IgD-negative memory B cell (primary cell): Measurements from ENCODE around the gene GGT7. TPM values are rescaled to one million over a fixed set of nuclear protein-coding genes. Genes with fewer than 3 reads are reported as not detected.

Experiments used
- H3K27ac Mint-ChIP-seq, 3 donors: one replicate each; pipeline ENCODE4 v1.8.0; 2020 to 2022; ENCODE audit warnings: mild to moderate bottlenecking in 3 of 3, mixed read lengths in 3 of 3, moderate library complexity in 1 of 3
- H3K27me3 Mint-ChIP-seq: one replicate; pipeline ENCODE4 v1.8.0; 2021; ENCODE audit warnings: mixed read lengths
- H3K36me3 Mint-ChIP-seq: one replicate; pipeline ENCODE4 v1.8.0; 2020; ENCODE audit warnings: mild to moderate bottlenecking, mixed read lengths
- H3K4me1 Mint-ChIP-seq, 3 donors: one replicate each; pipeline ENCODE4 v1.8.0; 2020 to 2022; ENCODE audit warnings: mixed read lengths in 3 of 3, mild to moderate bottlenecking in 1 of 3
- H3K4me3 Mint-ChIP-seq, 4 donors: one replicate each; pipeline ENCODE4 v1.8.0; 2020 to 2022; ENCODE audit warnings: mild to moderate bottlenecking in 4 of 4, mixed read lengths in 4 of 4, moderate library complexity in 3 of 4
- H3K9me3 Mint-ChIP-seq, 3 donors: one replicate each; pipeline ENCODE4 v1.8.0; 2020 to 2021; ENCODE audit warnings: mixed read lengths in 3 of 3, mild to moderate bottlenecking in 1 of 3
- polyA plus RNA-seq: library from polyadenylated mRNA; unstranded; fragments of 300-500 nt; fragmentation: Illumina TruSeq; gene quantifications from one replicate; pipeline ENCODE4 v1.2.3, GENCODE V29; 2021

Gene GGT7
- polyA plus RNA-seq, 1 donor from 2014 or later, result 1.1 TPM

DNA sequence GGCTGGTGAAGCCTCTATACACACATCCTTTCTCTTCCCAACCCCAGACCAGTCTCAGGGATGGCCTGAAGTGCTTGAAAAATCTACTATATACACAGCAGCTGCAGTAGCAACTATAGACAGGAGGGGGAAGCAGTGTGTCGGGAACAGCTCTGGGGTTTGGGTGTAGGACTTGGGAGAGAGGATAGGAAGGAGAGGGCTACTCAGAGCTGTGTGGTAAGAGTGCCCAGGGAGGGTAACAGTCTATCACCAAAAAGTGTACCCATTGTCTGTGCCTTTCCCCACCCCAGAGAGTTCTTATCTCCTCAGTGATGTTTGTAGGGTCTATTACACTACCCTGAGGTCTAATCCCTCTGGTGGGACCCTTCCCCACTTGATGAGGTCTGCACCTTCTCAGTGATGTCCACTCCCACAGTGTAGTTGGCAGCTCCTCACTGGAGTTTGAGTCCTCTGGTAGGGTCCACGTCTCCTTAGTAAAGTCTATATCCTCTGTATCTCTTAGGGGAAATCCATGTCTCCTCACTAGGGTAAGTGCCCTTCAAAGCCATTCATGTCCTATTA lies 1.5 kb upstream of the GGT7 start:
- Mint-ChIP-seq H3K9me3 (no peaks in the 10 kb centered on the region), H3K27me3 (peaks cover 8% of the 10 kb centered on the region), H3K27ac (peak overlapping the region in 1 of 3 donors; percentile 72), H3K4me3 (peak overlapping the region; percentile 72 to 90 (median 84)), H3K36me3 (no peaks in the 10 kb centered on the region), H3K4me1 (peaks cover 13 to 41% (median 37%) of the 10 kb centered on the region in 3 donors)

DNA sequence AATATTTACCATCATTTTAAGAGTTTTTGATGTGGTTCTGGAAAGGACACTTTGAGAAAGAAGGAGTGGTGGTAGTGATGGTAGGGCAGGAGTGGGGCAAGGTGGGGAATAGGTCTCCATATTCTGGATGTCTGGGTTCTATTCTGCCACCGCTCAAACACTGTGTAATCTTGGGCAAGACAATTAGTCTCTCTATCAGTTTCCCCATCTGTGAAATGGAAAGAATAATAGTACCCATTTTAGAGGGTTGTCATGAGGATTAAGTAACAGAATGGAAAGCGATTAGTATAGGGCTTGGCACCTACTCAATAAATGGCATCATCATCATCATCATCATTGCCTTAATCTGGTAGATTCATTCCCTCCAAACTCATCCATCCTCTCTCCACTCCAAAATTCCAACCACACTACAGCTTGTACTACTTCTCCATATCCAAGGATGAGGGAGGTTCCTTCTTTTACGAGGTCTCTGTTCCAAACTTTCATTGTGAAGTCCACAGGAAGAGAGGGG lies 982 bp upstream of the GGT7 start:
- Mint-ChIP-seq H3K4me3 (peak overlapping the region; percentile 76 to 90 (median 84)), H3K9me3 (no peaks in the 10 kb centered on the region), H3K27ac (peak overlapping the region in 1 of 3 donors; percentile 72), H3K36me3 (no peaks in the 10 kb centered on the region), H3K27me3 (peaks cover 7% of the 10 kb centered on the region), H3K4me1 (peaks cover 13 to 41% (median 37%) of the 10 kb centered on the region in 3 donors)

DNA sequence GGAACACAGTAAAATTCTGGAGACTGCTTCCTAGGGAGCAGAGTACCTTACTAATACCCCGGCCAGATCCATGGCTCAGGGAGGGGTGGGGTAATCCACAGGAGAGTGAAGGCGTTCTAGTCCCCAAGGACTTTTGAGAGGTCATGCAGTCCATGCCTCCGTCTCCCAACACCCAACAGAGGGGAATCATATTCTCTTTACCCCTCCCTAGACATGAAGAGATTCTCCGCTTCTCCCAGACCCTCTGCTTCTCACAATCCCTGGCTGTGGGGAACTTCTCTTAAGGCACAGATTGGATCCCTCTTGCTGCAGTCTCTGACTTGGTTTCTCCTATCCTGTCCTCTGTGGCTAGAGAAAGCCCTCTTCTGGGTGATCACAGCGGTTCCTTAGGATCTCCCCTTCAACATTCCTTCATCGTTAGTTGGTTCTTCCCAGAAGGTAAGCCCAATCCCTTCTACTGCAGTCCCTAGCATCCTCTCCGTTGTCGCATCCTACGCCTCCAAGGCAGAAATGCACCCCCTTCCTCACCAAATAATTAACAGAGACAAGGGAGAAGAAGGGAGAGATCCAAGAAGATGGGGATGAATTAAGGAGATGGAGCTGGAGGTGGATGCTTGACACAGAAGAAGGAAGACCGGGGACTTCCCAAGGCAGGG lies 562 bp downstream of the GGT7 start:
- peak overlapping the region; percentile 59 to 90 (median 80) for H3K4me3 Mint-ChIP-seq
- peaks cover 3% of the 10 kb centered on the region for H3K27me3 Mint-ChIP-seq
- peak overlapping the region in 1 of 3 donors; percentile 78 for H3K27ac Mint-ChIP-seq
- peaks cover 13 to 38% (median 34%) of the 10 kb centered on the region in 3 donors for H3K4me1 Mint-ChIP-seq
- H3K9me3 Mint-ChIP-seq, result no peaks in the 10 kb centered on the region
- no peaks in the 10 kb centered on the region for H3K36me3 Mint-ChIP-seq

DNA sequence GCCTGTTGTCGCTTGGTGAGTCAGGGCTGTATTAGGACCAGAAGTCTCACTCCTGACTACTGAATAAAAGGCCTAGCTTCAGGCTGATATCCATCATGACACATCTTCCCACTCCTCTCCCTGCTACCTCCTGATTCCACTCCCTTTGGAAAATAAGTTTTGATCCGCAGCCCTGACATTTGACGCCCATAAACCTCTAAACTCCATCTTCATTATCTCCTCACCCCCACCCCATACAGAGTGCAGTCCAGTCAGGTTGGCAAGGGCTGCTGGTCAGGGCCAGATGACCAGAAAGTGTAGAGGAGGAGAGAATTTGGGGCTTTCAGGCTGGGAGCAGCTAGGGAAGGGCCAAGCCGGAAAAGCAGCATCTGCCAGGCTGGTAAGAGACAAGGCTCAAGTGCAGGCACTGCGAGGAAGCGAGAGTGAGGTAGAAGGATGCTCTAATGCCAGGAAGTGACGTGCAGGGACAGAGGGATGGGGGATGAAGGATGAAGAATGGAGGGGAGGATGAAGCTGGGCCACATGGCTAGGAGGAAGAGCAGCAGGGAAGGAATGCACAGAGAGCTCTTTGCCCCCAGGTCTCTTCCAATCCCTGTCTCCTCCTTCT lies 1.2 kb downstream of the GGT7 start:
- Mint-ChIP-seq H3K9me3 (no peaks in the 10 kb centered on the region), H3K4me1 (peaks cover 13 to 35% (median 30%) of the 10 kb centered on the region in 3 donors), H3K36me3 (no peaks in the 10 kb centered on the region), H3K27ac (peak overlapping the region in 1 of 3 donors; percentile 78), H3K27me3 (no peaks in the 10 kb centered on the region), H3K4me3 (peak overlapping the region; percentile 29 to 90 (median 55))

DNA sequence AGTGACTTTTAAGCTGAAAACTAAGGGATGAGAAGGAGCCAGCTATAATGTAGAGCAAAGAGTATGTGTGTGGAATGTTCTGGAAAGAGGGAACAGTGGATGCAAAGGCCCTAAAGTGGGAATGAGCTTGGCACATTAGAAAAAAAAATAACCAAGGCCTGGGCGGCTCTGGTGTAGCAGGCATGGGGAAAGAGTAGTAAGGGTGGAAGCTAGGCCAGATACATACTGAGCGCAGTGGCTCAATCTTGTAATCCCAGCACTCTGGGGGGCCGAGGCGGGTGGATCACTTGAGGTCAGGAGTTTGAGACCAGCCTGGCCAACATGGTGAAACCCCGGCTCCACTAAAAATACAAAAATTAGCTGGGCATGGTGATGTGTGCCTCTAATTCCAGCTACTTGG lies 8.4 kb downstream of the GGT7 start:
- H3K27me3 Mint-ChIP-seq, result no peaks in the 10 kb centered on the region
- no peak overlapping the region for H3K27ac Mint-ChIP-seq
- H3K4me1 Mint-ChIP-seq, result peaks cover 0 to 3% (median 0%) of the 10 kb centered on the region in 3 donors

DNA sequence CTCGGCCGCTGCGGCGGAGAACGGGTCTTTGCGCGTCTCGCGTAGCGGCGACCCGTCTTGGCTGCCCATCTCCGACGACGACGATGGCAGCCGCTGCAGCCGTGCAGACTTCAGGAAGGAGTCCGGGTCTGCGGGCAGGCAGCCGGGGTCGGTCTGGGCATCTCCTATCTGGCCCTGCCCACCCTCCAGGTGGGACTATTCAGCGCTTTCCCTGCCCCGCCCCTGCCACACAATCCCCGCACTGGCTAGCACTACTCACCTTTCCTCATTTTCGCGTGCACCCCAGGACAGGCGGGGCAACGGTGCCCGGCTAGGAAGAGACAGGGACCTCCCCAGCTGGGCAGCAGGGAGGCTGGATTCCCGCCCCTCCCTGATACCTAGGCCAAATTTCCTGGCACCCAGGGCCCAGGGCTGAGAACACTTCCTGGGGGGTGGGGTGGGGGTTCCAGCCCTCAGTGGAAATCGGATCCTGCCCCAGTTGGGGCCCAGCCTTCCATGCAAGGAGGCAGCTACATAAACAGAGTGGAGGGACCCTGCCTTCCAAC lies 9.2 kb downstream of the GGT7 start:
- Mint-ChIP-seq H3K4me1 (peaks cover 0 to 3% (median 0%) of the 10 kb centered on the region in 3 donors), H3K27ac (no peak overlapping the region), H3K4me3 (no peak overlapping the region), H3K9me3 (no peaks in the 10 kb centered on the region), H3K27me3 (no peaks in the 10 kb centered on the region), H3K36me3 (peaks cover 4% of the 10 kb centered on the region)

More for the DNA sequence above, 8.4 kb downstream of the GGT7 start:
- Mint-ChIP-seq H3K4me3 (no peak overlapping the region), H3K36me3 (peaks cover 4% of the 10 kb centered on the region), H3K9me3 (no peaks in the 10 kb centered on the region)

DNA sequence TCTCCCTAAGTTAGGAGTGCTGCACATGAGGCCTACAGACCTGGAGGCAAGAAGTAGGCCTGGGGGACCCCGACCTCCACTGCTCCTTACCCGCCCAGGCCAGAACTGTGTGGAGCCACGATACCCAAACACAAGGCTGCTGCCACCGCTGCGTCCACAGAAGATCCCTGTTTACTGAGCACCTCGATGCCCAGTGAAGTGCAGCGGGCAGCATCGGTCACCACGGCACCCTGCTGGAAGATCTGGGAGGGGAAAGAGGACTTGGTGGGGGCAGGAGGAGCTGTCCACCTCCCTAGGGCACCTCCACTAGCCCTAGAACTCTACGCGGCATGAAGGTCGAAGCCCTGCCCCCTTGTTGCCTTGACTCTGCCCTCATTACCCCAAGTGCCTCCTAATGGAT lies 9.9 kb downstream of the GGT7 start:
- H3K4me3 Mint-ChIP-seq, result no peak overlapping the region
- H3K36me3 Mint-ChIP-seq, result peaks cover 8% of the 10 kb centered on the region
- peaks cover 0 to 3% (median 0%) of the 10 kb centered on the region in 3 donors for H3K4me1 Mint-ChIP-seq
- no peak overlapping the region for H3K27ac Mint-ChIP-seq
- no peaks in the 10 kb centered on the region for H3K27me3 Mint-ChIP-seq
- no peaks in the 10 kb centered on the region for H3K9me3 Mint-ChIP-seq

DNA sequence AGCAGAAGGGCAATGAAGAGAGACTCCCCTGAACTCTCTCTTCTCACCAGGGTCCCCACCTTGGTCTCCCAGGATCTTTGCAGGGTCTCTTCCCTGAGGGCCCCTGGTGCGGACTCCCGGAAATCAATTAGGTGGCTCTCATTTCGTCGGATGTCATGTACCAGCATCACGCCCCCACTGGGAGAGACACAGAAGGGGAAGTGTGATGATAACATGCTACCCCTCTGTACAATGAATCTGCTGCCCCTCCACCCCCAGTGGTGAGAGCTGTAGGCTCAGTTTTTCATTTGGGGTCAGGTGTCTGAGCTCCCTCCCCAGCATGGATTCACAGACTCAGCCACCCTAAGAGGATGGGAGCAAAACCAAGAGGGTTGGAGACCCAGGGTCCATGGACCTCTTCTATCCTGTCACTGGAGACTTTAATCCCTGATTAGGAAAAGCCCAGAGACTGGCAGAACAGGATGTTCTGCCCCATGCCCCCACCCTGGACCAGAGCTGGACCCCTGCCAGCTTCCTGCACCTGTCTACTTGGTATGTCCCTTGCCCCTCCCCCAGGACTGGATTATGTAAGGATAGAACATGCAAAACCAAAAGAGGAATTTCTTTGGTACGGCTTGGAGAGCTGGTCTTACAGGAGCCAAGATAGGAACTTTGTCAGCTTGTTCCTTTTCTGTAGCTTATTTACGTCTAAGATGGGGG lies 11.1 kb downstream of the GGT7 start:
- Mint-ChIP-seq H3K4me1 (peaks cover 0 to 3% (median 0%) of the 10 kb centered on the region in 3 donors), H3K9me3 (no peaks in the 10 kb centered on the region), H3K36me3 (peaks cover 8% of the 10 kb centered on the region), H3K27me3 (no peaks in the 10 kb centered on the region), H3K27ac (no peak overlapping the region), H3K4me3 (no peak overlapping the region)

DNA sequence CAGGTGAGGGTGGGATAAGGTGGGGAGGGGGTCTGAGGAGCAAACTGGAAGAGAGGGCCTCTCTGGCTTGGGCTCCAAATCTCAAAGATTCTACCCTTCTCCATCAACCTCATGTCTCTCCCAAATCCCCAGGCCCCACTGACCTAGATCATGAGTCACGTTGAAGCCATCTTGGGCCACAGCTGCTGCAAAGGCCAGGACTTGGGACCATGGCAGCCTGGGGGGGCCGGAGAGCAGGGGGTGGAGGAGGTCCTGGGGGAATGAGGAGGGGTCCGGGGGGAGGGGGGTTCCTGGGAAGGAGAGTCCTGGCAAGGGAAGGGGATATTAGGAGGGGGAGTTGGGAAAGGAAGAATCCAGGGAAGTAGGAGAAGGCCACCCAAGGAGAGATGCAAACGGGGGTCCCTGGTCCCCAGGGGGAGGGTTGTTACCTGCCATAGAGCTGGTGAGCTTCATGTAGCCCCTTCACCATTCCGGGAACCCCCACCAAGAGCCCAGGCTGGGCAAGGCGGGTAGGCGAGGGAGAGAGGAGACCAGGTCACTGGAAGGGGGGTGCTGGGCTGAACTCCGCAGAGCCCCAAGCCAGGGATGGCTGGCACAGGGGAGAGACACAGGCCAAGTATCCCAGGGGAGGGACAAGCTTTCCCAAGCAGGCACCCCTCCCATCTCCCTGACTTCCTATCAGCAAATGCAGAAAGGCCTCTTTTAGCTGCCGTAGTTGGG lies 12.7 kb downstream of the GGT7 start:
- H3K27ac Mint-ChIP-seq, result no peak overlapping the region
- H3K4me3 Mint-ChIP-seq, result peak overlapping the region in 1 of 4 donors; percentile 63
- H3K9me3 Mint-ChIP-seq, result no peaks in the 10 kb centered on the region
- no peaks in the 10 kb centered on the region for H3K27me3 Mint-ChIP-seq
- peaks cover 8% of the 10 kb centered on the region for H3K36me3 Mint-ChIP-seq
- H3K4me1 Mint-ChIP-seq, result peaks cover 0 to 3% (median 0%) of the 10 kb centered on the region in 3 donors

DNA sequence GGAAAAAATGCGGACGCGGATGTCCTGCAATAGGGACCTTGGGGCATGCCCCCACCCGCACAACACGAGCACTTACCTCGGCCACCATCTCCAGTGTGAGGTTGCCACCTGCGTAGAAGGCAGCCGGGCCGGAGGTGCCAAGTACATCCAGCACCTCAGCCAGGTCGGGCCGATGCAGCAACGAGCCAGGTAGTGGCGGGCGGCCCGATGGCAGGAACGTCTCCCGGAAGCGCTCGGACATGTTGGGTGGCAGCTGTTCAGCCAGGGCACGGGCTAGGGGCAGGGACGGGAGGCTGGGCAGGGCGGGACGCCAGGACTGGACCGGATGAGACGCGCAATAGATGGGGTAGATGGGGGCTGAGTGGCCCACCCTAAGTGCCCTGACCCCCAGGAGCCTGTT lies 13.3 kb downstream of the GGT7 start:
- peaks cover 8% of the 10 kb centered on the region for H3K36me3 Mint-ChIP-seq
- peak overlapping the region in 1 of 4 donors; percentile 63 for H3K4me3 Mint-ChIP-seq
- H3K27ac Mint-ChIP-seq, result no peak overlapping the region
- peaks cover 0 to 3% (median 0%) of the 10 kb centered on the region in 3 donors for H3K4me1 Mint-ChIP-seq
- H3K27me3 Mint-ChIP-seq, result no peaks in the 10 kb centered on the region
- no peaks in the 10 kb centered on the region for H3K9me3 Mint-ChIP-seq

DNA sequence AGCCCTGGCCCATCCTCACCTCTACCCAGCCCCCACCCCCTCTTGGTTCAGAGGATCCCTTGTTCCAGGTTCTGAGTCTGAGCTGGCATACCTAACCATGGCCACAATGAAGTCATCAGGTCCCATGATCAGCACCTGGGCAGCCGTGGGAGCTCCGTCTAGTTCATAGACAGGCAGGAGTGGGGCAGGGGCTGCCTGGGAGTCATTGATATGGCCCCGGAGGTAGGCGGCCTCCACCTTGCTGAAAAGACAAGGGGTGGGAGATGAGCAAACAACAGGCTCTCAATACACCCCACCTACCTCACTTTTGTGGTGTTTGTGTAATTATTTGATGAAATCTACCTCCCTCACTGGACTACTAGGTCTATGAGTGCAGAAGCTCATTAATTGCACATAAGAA lies 20.4 kb downstream of the GGT7 start:
- no peak overlapping the region for H3K4me3 Mint-ChIP-seq
- peaks cover under 1% of the 10 kb centered on the region for H3K27me3 Mint-ChIP-seq
- H3K27ac Mint-ChIP-seq, result no peak overlapping the region
- H3K36me3 Mint-ChIP-seq, result peaks cover 1% of the 10 kb centered on the region
- H3K4me1 Mint-ChIP-seq, result peaks cover 0 to 4% (median 0%) of the 10 kb centered on the region in 3 donors
- no peaks in the 10 kb centered on the region for H3K9me3 Mint-ChIP-seq

DNA sequence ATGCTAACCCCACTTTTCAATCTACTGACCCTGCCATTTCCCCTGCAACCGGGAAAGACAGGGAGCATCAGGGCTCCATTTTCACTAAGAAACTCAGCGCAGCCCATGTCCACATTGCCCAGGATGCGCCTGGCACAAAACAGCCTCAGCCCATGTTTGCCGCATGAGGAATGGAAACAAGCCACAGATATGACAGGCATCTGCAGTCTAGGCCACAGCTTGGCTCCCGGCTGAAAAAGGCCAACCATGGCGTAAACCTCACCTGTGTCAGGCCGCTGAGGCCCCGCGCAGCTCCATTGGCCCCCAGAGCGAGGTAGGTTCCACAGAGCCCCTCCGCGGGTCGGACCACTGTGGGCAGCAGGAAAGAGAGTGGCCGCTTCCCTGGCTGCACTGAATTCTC lies 21.7 kb downstream of the GGT7 start:
- no peak overlapping the region for H3K27ac Mint-ChIP-seq
- H3K36me3 Mint-ChIP-seq, result peaks cover 1% of the 10 kb centered on the region
- H3K9me3 Mint-ChIP-seq, result no peaks in the 10 kb centered on the region
- no peak overlapping the region for H3K4me3 Mint-ChIP-seq
- H3K4me1 Mint-ChIP-seq, result peaks cover 0 to 4% (median 0%) of the 10 kb centered on the region in 3 donors
- H3K27me3 Mint-ChIP-seq, result peaks cover 2% of the 10 kb centered on the region

DNA sequence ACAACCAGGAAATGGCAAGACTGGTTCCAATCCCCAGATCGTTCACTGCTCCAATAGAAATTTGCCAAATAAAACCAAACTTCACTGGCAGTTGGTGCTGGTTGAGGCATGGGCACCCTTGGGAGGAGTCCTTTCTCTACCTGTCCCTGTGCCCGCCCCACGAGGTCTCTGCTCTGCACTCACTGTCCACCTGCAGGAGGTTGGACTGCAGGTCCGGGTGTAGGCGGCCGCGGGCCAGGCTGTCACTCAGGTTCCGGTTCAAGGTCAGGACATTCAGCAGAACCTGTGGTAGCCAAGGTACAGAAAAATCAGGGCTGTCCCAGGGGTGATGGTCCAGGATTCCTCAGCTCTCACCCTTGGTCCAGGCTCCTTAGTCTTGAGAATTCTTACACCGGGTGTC lies 22.9 kb downstream of the GGT7 start:
- Mint-ChIP-seq H3K4me1 (peaks cover 0 to 4% (median 0%) of the 10 kb centered on the region in 3 donors), H3K9me3 (no peaks in the 10 kb centered on the region), H3K27ac (no peak overlapping the region), H3K36me3 (peaks cover 1% of the 10 kb centered on the region), H3K27me3 (peaks cover 2% of the 10 kb centered on the region), H3K4me3 (no peak overlapping the region)

DNA sequence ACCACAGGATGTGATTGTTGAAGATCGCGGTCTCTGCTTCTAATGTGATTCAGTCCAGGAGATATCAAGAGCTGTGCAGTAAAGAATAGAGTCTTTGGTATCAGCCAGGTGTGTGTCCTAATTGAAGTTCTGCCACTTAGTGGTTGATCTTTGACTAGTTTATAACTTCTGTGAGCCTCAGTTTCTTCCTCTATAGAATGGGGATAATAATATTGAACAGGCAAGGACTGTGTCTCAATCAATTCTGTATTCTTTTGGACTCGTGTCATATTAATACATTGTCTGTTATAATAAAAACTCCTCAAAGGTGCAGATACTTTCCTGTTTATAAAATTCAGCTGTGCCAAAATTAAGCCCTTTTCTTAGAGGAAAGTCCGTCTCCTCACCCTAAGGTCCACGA lies 24.1 kb downstream of the GGT7 start:
- H3K4me3 Mint-ChIP-seq, result no peak overlapping the region
- peaks cover 2% of the 10 kb centered on the region for H3K27me3 Mint-ChIP-seq
- H3K27ac Mint-ChIP-seq, result no peak overlapping the region
- peaks cover 0 to 4% (median 0%) of the 10 kb centered on the region in 3 donors for H3K4me1 Mint-ChIP-seq
- H3K36me3 Mint-ChIP-seq, result peaks cover 1% of the 10 kb centered on the region
- no peaks in the 10 kb centered on the region for H3K9me3 Mint-ChIP-seq
